Lung microvascular endothelial cell (primary cell): ENCODE measurements around the gene COMMD10. TPM values are rescaled to one million over a fixed set of nuclear protein-coding genes. Genes with fewer than 3 reads are reported as not detected.
A peak's percentile ranks its signal among the peaks of the same experiment; 100 is the strongest.

Experiments used
- DNase-seq, 2 donors: peaks; one replicate each; pipeline versions ENCODE4 v3.0.0 to v3.0.0-alpha.2; 2010; ENCODE audit warnings: low read depth in 2 of 2
- total RNA-seq: library from RNA; depleted of rRNA; stranded (reverse); fragments of >200 nt; gene quantifications from 2 replicates; pipeline ENCODE4 v1.2.1, GENCODE V29; 2014

COMMD10 gene
- total RNA-seq, 1 donor from 2014 or later: 39.3 TPM

DNA sequence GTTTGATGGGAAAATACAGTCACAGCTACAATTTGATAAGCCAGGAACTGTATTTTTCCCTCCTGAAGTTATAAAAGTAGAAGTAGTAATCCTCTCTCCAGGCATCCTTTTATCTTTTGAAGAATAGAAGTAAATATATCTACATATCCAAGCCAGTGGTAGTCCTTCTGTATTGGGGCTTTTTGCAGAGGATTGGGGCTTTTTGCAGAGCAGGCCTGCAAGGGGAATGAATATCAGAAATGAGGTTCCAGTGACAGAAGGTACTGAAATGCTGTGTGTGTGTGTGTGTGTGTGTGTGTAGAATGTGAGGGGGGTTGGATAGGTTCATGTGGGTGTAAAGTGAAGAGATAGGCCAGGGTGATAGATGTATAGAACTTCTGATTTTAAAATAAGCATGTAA lies 127.4 kb downstream of the COMMD10 start:
- no peak for DNase-seq

DNA sequence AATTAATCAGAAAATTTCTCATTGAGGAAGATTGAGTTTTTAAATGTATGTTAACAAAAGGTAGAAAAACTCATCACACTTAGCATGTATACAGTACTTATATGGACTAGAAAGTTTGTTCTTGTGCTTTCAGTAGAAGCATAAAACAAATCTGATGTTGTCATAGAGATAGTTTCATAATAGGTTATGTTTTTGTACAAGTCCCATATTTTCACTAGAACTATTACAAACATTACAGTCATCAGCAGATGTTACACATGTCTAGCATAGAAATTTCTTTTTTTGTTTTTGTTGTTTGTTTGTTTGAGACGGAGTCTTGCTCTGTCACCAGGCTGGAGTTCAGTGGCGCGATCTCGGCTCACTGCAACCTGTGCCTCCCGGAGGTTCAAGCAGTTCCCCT lies 131.4 kb downstream of the COMMD10 start:
- no peak for DNase-seq

DNA sequence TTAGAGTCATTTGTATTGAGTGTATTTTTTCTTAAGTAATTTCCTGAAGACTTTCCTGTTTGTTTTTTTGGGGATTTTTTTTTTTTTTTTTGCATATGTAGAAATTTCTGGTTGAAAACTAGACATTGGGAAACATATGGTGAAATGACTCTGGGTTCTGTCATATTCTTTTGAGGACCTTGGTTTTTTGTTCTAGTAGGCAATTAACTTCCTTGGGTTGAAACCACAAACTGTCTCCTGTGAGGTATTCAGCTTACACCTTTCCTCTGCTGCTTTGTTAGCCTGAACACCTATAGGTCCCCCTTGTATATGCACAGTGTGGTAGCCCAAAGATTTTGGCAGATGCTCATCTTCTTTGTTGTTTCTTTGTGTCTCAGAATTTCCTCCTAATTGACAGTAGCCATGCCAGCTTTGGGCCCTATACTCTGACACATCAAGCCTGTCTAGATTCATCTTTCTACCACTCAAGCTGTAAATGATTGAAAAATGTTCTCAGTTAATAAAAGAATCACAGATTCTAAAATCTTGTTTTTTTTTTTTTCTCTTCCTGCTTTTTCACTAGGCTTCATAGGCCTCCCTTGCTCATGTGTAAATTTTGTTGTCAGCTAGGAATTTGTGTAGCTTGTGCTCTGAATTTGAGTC lies 140.6 kb downstream of the COMMD10 start:
- no peak for DNase-seq

DNA sequence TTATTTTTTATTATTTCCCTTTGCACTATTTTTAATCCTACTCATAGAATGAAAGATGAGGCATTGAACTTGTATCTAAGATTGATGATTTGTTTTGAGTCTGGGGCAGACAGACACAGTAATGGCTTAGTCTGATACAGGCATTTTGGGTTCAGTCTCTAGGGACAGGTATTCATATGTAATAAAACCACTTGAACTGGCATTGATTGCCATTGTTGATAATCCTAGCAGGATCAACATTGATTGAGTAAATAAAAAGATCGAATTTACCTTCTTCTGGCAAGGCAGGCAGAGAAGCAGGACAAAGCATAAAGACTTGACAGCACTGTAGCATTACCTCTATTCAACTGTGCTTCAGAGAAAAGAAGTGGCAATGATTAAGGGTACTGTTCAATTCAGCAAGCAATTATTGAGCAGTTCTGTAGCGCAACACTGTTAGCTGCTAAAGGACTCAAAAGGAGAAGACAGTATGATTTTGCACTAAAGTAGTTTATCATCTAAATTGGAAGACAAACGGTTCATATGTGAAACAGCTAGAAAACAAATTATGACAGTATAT lies 144.4 kb downstream of the COMMD10 start:
- DNase-seq: no peak

DNA sequence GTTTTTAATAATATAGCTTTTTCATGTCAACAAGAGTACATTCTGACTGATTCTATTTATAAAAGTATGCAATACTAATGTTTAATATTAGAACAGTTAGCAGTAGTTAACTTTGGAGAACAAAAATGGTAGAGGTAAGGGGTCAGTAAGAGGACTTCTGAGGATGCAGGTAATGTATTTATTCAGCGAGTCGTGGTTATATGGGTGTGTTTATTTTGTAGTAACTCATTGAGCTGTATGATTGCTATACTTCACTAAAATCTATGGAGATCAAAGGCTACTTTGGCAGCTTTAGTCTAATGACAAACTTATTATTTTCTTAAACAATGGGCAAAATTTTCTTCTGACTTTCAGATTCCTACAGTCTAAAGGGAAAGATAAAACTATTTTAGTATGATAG lies 146.5 kb downstream of the COMMD10 start:
- DNase-seq: no peak

DNA sequence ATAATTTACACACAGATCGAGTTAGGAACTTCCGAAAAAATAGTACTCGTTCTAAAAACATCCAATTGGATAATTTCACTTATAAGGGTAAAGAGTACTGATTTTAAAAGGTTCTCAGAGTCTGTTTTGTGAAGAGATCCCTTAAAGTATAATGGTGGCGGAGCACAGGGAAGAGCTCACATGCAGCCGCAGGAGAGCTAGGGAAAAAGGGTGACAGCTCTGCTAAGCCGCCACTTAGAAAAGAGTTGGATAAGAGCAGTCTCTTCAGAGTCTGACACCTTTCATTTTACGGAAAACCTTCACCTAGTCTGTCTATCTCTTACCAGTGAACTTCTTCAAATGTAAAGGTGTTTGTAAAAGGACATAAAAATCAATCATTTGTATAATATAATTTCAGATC lies 149.9 kb downstream of the COMMD10 start:
- no peak for DNase-seq

DNA sequence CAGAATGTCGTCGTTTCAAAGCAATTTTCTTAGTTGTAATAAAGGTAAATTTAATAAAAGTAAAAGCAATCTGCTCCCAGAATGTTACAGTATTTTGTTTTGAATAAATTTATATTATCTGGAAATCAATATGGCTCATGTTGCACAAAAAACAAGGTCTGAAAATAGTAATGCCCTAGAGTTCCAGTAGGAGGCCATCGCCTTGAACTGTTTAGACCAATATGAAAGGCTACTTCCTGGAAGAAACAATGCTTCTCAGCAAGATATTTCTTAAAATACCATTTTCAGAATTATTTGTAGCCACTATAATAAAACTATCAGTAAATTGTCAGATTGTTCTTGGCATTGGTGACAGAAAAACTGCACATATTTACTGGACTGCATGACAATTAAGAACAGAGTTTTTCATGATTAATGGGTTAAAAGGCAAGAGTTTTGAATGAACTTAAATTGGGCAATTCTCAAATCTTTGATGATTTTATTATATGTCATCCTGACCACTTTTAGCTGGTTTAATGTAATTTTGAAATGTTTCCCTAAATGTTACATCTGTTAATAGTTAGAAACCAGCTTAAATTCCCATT lies 153.2 kb downstream of the COMMD10 start:
- DNase-seq: no peak

DNA sequence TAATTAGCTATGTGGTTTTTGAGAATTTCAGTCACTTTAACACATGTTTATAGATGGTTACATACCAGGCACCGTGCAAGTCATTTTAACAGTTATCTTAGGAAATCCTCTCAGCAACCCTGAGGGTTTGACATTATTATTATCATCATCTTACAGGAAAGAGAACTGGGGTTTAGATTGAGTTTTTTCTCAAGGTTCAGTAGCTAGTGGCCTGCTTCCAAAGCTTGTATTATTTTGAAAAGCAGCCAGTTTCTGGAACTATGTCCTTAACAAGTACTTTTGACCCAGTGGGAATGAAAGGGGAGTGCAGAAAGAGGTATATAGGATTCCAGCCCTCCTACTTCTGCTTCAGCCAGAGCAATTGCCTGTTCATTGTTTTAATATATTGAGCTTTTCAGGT lies 157.5 kb downstream of the COMMD10 start:
- peak in 1 of 2 donors; percentile 26 for DNase-seq

DNA sequence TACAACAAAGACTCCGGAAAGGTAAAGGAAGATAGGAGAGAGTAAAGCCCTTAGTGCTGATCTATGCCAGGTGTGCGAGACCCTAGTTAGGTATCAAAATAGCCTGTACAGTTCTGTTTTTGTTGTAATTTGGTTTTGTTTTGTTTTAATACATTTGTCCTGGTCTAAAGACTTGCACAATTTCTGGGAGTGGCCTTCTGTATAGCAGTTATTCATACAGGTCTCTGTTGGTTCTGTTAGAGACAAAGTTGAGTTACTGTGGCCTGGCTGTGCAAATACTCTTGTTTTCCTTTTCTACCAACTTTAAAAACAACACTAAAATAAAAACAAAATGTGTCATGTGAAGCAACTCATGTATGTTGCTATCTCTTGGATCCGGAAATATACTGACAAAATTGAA lies 163.6 kb downstream of the COMMD10 start:
- DNase-seq: no peak

DNA sequence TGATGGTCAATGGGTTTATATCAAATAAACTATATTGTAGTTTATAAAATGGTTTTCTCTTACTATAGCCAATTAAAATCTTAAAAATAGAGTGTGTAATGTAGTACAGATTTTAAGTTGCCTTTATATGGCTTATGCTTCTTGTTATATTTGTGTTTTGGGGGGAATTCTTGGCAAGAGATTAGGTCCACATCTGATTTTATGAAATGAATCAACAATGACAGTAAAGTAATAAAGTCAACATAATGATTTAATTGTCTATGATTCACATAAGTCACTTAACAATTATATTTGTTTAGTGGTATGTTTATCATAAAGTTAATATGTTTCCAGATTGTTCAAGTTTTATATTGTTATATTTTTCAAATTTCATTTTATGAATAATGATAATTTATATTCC lies 164.8 kb downstream of the COMMD10 start:
- DNase-seq: no peak

DNA sequence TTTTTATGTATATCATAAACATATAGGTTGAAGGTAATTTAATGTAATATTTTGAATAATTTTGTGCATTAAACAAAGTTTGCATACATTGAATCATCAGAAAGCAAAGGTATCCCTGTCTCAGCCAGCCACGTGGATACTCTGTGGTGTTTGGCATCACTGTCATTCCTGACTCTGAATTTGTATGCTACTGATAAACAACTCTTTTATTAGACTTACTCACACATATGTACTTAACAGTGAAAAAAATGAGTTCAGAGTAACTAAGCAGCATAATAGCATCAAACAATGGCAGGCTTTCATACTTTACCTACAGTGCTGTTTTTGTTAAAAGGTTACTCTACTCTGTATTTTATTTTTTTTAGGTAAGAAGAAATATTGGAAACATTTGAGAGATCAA lies 171.9 kb downstream of the COMMD10 start:
- no peak for DNase-seq

DNA sequence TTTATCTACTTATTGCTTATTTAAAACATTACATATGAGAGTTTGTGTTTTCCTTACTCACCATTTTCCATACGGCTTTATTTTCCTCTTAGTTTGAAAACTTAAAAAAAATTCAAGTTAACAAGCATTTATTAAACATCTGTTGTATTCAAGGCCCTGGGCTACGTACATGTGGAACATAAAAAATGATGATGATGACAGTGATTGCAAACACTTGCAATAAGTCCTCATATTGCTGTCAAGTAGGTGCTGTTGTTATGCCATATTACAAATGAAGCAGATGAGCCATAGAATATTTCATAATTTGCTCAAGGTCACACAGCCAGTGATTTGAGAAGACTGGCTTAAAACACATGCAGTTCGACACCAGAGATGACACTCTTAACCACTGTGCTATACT lies 180.6 kb downstream of the COMMD10 start:
- no peak for DNase-seq

DNA sequence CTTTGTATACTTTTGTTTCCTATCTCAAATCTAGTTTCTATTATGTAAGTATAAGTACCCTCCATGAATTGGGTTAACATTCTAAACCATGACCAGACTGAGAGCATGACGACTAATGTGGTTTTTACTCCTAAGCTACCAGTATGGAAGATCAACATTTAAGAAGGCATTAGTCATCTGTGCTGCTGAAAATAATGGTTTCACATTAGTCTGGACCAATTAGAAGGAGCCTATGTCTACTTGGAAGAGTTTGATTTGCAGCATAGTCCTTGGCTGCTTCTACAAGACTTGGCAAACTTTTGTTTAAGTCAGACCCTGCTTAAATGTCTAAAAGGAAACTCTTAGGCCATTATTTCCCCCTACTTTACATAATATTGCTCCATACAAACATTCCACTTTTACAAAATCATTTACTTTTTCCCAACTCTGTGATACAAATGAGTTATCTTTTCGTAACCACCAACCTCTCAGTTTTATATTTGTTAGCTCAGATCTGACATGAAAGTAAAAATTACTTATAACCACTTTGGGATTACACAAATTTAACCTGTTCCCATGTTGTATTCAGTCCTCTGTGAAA lies 186.7 kb downstream of the COMMD10 start:
- peak in 1 of 2 donors; percentile 2 for DNase-seq

DNA sequence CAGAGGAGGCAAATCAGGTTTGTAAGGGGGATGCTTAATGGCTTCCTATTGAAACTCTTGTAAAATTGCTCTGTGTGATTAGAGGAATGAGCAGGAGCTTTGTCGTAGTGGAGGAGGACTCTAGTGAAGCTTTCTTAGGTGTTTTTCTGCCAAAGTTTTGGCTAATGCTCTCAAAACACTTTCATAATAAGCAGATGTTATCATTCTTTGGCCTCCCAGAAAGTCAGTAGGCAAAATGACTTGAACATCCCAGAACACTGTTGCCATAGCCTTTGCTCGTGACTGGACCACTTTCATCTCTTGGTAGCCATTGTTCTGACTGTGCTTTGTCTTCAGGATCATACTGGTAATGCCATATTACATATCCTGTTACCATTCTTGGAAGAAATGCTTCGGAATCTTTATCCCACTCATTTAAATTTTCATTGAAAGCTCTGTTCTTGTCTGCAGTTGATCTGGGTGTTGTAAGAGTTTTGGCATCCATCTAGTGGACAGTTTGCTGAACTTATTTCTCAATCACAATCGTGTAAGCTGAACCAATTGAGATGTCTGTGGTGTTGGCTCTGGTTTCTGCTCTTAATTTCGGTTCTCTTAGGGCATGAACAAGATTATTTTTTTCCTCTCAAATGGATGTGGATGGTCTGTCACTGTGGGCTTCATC lies 187.6 kb downstream of the COMMD10 start:
- no peak for DNase-seq

DNA sequence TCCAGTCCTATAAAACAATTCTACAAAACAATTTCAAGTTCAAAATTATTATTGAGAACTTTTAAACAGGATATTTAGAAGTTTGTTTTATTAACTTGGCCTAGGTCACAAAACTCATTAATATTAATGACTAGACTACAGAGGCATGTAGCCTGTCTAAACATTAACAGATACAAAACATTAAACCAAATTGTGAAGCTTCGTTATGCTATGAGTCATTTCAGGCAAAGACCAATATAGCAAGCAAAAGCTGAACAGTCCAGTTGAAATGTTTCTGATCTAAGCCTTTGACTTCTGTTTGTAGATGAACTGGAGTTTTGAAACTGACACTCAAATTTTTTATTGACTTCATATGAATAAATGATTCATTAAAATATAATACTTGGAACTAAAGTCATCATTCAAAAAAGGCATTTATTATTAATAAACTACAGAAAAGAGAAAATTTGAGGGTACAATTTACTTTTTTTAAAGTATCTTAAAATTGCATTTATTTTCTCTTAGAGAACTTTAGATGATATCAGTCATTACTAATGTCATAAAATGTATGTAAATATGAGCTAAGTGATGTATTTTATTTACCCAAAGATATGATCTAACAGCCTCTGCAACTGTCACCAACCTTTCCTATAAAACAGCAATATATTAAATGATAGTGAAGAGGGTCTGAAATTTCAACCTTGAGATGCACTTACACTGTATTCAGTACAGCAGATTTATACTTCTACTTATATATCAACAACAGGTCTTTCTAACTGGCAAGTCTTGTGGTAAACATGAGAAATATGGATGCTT lies 188.8 kb downstream of the COMMD10 start:
- peak in 1 of 2 donors; percentile 52 for DNase-seq

DNA sequence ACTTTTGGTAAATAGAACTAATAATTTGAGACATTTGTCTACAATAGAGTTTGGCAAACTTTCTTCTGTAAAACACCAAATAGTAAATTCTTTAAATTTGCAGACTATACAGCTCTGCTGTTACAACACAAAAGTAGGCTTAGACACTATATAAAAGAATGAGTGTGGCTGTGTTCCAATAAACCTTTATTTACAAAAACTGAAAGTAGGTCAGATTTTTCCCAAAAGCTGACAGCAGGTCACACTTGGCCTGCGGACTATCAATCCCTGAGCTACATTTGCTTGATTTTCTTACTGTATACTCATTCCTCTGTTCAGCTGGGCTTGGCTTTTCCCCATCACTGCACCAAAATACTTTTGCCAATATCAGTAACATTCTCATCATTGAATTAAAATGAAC lies 189.4 kb downstream of the COMMD10 start:
- no peak for DNase-seq

DNA sequence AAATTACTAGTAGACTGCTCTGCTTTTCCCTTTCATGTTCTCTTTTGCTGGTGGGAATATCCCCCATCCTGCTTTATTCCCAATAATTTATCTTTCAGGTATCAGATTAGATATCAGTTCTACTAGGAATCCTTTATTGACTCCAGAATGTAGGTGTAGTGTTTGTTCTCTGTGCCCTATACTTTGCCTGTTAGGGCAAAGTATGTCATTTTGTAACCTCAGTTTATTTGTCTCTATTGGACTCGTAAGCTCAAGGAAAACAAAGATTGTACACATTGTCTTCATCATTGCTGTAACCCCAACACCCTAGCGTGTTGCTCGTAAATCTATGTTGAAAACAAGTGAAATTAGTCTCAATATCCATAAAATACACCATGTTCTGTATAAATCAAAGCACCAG lies 190.5 kb downstream of the COMMD10 start:
- no peak for DNase-seq

DNA sequence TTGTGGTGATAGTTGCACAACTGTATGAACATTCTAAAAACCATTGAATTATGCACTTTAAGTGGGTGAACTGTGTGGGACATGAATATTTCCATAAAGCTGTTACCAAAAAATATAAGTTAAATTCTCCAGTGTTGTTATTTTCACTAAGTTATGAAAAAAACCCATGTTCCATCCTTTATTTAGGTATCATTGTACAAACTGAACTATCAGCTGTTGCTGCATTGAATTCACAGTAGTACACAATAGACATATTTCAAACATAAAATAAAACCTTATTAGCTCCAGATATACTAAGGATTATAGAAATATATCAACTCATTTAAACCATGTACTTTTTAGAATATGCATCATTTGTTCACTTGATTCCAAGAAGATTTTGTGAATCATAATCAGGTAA lies 192.1 kb downstream of the COMMD10 start:
- DNase-seq: no peak

DNA sequence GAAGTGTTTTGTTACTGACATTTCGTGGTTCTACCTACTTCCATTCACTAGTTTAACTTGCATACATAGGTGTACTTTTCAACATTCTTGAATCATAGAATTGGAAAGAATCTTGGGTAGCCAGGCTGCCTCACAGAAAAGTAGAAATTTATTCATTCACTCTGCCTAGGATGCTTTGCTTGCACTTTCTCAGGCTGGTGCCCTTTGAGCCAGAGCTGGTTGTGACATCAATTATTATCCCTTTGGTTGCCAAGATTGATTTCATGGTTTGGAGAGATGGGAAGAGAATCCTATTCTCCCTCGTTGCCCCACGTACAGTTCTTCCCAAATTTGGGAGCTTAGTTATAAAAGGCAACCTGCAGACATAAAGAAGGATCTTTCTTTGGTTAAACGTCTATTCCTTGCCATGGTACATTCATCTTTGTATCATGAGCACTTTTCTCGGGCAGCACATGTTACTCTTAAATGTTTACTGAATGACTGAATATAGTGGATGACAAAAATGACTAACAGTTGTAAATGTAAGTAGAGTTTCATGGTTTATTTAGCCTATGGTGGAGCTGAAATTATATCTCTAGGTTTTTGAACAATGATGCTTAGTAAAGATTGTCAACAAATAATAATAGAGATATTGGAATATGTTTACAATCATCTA lies 195.5 kb downstream of the COMMD10 start:
- no peak for DNase-seq

DNA sequence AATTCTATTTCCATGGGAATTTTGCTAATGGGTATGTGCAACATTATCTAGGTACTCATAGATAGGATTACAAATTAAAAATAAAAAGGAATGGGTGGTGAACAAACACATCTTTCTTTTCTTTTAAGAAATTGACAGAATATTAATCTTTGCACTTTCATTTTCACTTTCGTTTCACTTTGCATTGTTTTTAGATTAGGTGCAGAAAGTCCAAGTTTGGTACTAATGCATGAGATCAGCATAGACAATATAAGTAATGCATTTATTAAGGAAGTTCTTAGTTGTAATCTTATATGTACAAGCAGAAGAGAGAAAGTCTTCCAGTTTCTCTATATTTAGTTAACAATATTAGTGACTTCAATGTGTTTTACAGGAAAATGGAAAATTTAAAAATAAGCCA lies 196.5 kb downstream of the COMMD10 start:
- DNase-seq: peak; percentile 26 to 27

DNA sequence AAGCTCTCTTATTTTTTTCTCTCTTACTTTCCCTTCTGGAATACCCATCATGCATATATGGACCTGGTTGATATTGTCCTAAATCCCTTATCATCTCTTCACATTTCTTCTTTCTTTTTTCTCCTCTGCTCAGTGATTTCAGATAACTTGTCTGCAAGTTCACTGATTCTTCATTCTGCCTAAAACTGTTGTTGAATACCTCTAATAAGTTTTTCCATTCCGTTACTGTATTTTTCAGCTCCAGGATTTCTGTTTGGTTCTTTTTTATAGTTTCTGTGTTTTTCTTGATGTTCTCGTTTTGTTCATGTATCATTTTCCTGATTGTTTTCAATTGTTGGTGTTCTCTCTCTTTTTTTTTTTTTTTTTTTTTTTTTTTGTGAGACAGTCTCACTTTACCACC lies 203.7 kb downstream of the COMMD10 start:
- no peak for DNase-seq
